Measurements from ENCODE around the gene INSYN2A. TPM values are rescaled to one million over a fixed set of nuclear protein-coding genes. Genes with fewer than 3 reads are reported as not detected.

The INSYN2A gene
- total and polyA plus RNA-seq, 2 donors (not counting 3 experiments of a cell fraction or from before 2014, with no cell fraction given): 0.04 to 0.07 TPM

DNA sequence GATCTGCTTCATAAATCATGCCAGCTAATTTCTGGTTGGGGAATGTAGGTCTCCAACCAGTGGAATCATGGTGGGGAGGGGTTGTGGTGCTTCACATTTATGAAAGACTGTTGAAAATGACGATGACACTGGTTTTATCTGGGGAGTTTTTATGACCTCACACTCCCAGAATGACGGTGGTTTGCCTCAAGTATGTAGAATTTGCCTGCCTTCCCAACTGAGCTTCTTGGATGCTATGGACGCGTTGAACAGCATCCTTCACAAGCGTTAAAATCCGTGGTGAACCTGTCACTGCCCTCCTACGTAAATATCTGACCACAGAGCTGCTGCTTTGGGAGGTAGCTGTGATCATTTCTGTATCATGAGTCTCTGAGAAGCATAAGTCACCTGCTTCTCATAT, 3.3 kb downstream of the INSYN2A start:
- DNase-seq (ENCODE audit: low read depth, low spot score): no peak
- no peak overlapping the region for H3K4me2 ChIP-seq (ENCODE audit: insufficient read depth, low read length)
- H3K27me3 ChIP-seq (ENCODE audit: control insufficient read depth in 2 of 2, insufficient read depth in 2 of 2, low read length in 2 of 2): peaks cover 5 to 19% of the 10 kb centered on the region in 2 experiments
- BruUV-seq (replicated peaks): no TSS peak
- TF ChIP-seq, protein P1, sequence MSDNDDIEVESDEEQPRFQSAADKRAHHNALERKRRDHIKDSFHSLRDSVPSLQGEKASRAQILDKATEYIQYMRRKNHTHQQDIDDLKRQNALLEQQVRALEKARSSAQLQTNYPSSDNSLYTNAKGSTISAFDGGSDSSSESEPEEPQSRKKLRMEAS (IDR thresholded peaks at IDR 0.05; ENCODE audit: insufficient read depth, insufficient read length): no peak
- TF ChIP-seq POLR2AphosphoS5 (IDR thresholded peaks at IDR 0.05; ENCODE audit: insufficient read depth, low read depth, low read length) (no peak), JUN (IDR thresholded peaks at IDR 0.05; ENCODE audit: borderline replicate concordance, insufficient read depth, insufficient read length, low read depth) (no peak)
- H3K9ac ChIP-seq (replicated peaks; ENCODE audit: extremely low read depth, insufficient read depth, low read length): no peak overlapping the region
- H3K9me1 ChIP-seq (replicated peaks; ENCODE audit: control insufficient read depth, extremely low read depth, insufficient read depth, low read length): no peaks in the 10 kb centered on the region
- no peaks in the 10 kb centered on the region for H3K9me3 ChIP-seq (replicated peaks; ENCODE audit: control insufficient read depth, insufficient read depth, low read length)
- no peak overlapping the region for H3K4me3 ChIP-seq (replicated peaks in 1 of 3; ENCODE audit: insufficient read depth in 1 of 3, low read depth in 1 of 3, low read length in 3 of 3)
- POLR2A ChIA-PET: no interaction called here
- dilution Hi-C loops (cut with MboI; ENCODE audit: extremely low pct_ligation_motif_present, low sequenced_read_pairs): no loop called here
- H3K79me2 ChIP-seq (ENCODE audit: control insufficient read depth, insufficient read depth, low read length): no peaks in the 10 kb centered on the region
- intact Hi-C loops (cut with micrococcal nuclease): no loop called here
- peaks cover 4% of the 10 kb centered on the region for H3K4me1 ChIP-seq (ENCODE audit: control insufficient read depth, extremely low read depth, insufficient read depth, low read length)
- peaks cover 4% of the 10 kb centered on the region for H4K20me1 ChIP-seq (replicated peaks; ENCODE audit: control insufficient read depth, extremely low read depth, insufficient read depth, low read length)
- H3K27ac ChIP-seq (ENCODE audit: insufficient read depth, low read depth, low read length): no peak overlapping the region
- CTCF ChIA-PET: interaction anchor here (1.1 to 1.8 kb wide), 4 partner anchors 10 to 51 kb away, joined by 3 to 5 read pairs (median 4); no protein-coding TSS in a partner anchor
- no peak for FAIRE-seq
- no peak overlapping the region for H2AFZ ChIP-seq (ENCODE audit: low read depth, low read length)
- no peaks in the 10 kb centered on the region for H3K36me3 ChIP-seq (ENCODE audit: control insufficient read depth in 2 of 2, extremely low read depth in 1 of 2, insufficient read depth in 2 of 2, low read length in 2 of 2)

DNA sequence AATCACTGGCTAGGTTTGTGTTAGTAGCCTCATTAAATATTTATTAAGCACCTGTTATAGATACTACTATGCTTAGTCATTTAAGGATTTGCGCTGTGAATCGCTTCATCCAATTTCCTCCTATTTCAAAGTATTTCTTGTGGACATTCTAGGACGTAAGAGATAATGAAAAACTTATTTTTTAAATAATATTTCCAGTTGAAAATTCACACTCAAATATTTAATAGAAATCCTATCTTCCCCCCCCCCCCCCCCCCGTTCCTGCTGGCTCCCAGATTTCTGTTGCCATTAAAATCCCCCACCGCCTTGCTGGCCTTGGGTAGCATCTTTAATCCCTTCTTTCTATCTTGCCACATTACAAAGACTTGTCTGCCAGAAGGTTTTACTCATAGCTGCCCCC, 6.0 kb downstream of the INSYN2A start:
- Histone ChIP-seq H3K9me3 (replicated peaks; ENCODE audit: control insufficient read depth, insufficient read depth, low read length) (no peaks in the 10 kb centered on the region), H3K36me3 (ENCODE audit: control insufficient read depth in 2 of 2, extremely low read depth in 1 of 2, insufficient read depth in 2 of 2, low read length in 2 of 2) (no peaks in the 10 kb centered on the region), H2AFZ (ENCODE audit: low read depth, low read length) (no peak overlapping the region), H3K9me1 (replicated peaks; ENCODE audit: control insufficient read depth, extremely low read depth, insufficient read depth, low read length) (no peaks in the 10 kb centered on the region), H3K4me3 (replicated peaks in 1 of 3; ENCODE audit: insufficient read depth in 1 of 3, low read depth in 1 of 3, low read length in 3 of 3) (no peak overlapping the region), H3K4me1 (ENCODE audit: control insufficient read depth, extremely low read depth, insufficient read depth, low read length) (no peaks in the 10 kb centered on the region), H3K4me2 (ENCODE audit: insufficient read depth, low read length) (no peak overlapping the region), H3K27ac (ENCODE audit: insufficient read depth, low read depth, low read length) (no peak overlapping the region), H3K9ac (replicated peaks; ENCODE audit: extremely low read depth, insufficient read depth, low read length) (no peak overlapping the region), H4K20me1 (replicated peaks; ENCODE audit: control insufficient read depth, extremely low read depth, insufficient read depth, low read length) (peaks cover 4% of the 10 kb centered on the region), H3K27me3 (ENCODE audit: control insufficient read depth in 2 of 2, insufficient read depth in 2 of 2, low read length in 2 of 2) (peaks cover 5 to 14% of the 10 kb centered on the region in 2 experiments), H3K79me2 (ENCODE audit: control insufficient read depth, insufficient read depth, low read length) (no peaks in the 10 kb centered on the region)
- dilution Hi-C loops (cut with MboI; ENCODE audit: extremely low pct_ligation_motif_present, low sequenced_read_pairs) (no loop called here), intact Hi-C loops (cut with micrococcal nuclease) (no loop called here)
- BruUV-seq (replicated peaks): no TSS peak
- DNase-seq (ENCODE audit: low read depth, low spot score) (no peak), FAIRE-seq (no peak)
- TF ChIP-seq POLR2A (IDR thresholded peaks at IDR 0.05; ENCODE audit: low read depth, low read length): no peak
- TF ChIP-seq JUN (IDR thresholded peaks at IDR 0.05; ENCODE audit: borderline replicate concordance, insufficient read depth, insufficient read length, low read depth): no peak
- no peak for TF ChIP-seq EZH2 (IDR thresholded peaks at IDR 0.05; ENCODE audit: borderline replicate concordance, low read depth, low read length, severe bottlenecking)
- TF ChIP-seq, protein P1 (IDR thresholded peaks at IDR 0.05; ENCODE audit: insufficient read depth, insufficient read length): no peak
- no peak for TF ChIP-seq MYC (IDR thresholded peaks at IDR 0.05; ENCODE audit: low read depth, low read length)
- TF ChIP-seq, protein P2, sequence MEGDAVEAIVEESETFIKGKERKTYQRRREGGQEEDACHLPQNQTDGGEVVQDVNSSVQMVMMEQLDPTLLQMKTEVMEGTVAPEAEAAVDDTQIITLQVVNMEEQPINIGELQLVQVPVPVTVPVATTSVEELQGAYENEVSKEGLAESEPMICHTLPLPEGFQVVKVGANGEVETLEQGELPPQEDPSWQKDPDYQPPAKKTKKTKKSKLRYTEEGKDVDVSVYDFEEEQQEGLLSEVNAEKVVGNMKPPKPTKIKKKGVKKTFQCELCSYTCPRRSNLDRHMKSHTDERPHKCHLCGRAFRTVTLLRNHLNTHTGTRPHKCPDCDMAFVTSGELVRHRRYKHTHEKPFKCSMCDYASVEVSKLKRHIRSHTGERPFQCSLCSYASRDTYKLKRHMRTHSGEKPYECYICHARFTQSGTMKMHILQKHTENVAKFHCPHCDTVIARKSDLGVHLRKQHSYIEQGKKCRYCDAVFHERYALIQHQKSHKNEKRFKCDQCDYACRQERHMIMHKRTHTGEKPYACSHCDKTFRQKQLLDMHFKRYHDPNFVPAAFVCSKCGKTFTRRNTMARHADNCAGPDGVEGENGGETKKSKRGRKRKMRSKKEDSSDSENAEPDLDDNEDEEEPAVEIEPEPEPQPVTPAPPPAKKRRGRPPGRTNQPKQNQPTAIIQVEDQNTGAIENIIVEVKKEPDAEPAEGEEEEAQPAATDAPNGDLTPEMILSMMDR (IDR thresholded peaks at IDR 0.05; ENCODE audit: extremely low read depth in 1 of 2, insufficient read depth in 1 of 2, low read depth in 1 of 2, low read length in 2 of 2): no peak
- TF ChIP-seq POLR2AphosphoS5 (IDR thresholded peaks at IDR 0.05; ENCODE audit: insufficient read depth, low read depth, low read length): no peak
- TF ChIP-seq FOS (IDR thresholded peaks at IDR 0.05; ENCODE audit: borderline replicate concordance, insufficient read depth, low read length): no peak
- no peak for TF ChIP-seq GATA2 (IDR thresholded peaks at IDR 0.05; ENCODE audit: insufficient read depth, insufficient read length, low read depth, low read length)
- CTCF ChIA-PET: no interaction called here
- POLR2A ChIA-PET: no interaction called here
